Neuronal stem cell (in vitro differentiated cells): ENCODE measurements around the gene COL6A2.
A peak's percentile ranks its signal among the peaks of the same experiment; 100 is the strongest.
"Not testable (repeated sequence)": the region's sequence is repeated elsewhere in the genome, so short reads cannot be mapped to it uniquely, and the experiment has no call there.

ENCODE experiments used
- DNase-seq: peaks from one replicate; pipeline ENCODE4 v3.0.0-alpha.2; 2013; ENCODE audit warnings: low spot score
- H2AFZ ChIP-seq: one replicate; pipeline ENCODE4 v1.6.1; 2013; ENCODE audit warnings: mild to moderate bottlenecking, low read length, inconsistent platforms
- H2AK5ac ChIP-seq: 2 replicates; pipeline ENCODE4 v1.6.1; 2013; ENCODE audit warnings: low read depth, mild to moderate bottlenecking, inconsistent platforms, low read length, moderate library complexity, mixed read lengths
- H2BK120ac ChIP-seq: 2 replicates; pipeline ENCODE4 v1.6.1; 2013; ENCODE audit warnings: low read depth, mild to moderate bottlenecking, inconsistent platforms, low read length, moderate library complexity, mixed read lengths
- H2BK12ac ChIP-seq: one replicate; pipeline ENCODE4 v1.6.1; 2013; ENCODE audit warnings: low read length, inconsistent platforms
- H2BK15ac ChIP-seq: 2 replicates; pipeline ENCODE4 v1.6.1; 2013; ENCODE audit warnings: mild to moderate bottlenecking, low read length, inconsistent platforms, mixed read lengths
- H2BK5ac ChIP-seq: one replicate; pipeline ENCODE4 v1.6.1; 2013; ENCODE audit warnings: inconsistent platforms, mild to moderate bottlenecking, low read length, moderate library complexity
- H3K14ac ChIP-seq: one replicate; pipeline ENCODE4 v1.6.1; 2013; ENCODE audit warnings: low read length, inconsistent platforms
- H3K18ac ChIP-seq: 2 replicates; pipeline ENCODE4 v1.6.1; 2013; ENCODE audit warnings: low read length, inconsistent platforms
- H3K23ac ChIP-seq: 2 replicates; pipeline ENCODE4 v1.6.1; 2013; ENCODE audit warnings: low read depth, mild to moderate bottlenecking, mixed read lengths, low read length, inconsistent platforms; ENCODE audit not compliant: poor library complexity
- H3K27ac ChIP-seq: replicated peaks from 3 replicates; pipeline ENCODE4 v1.5.1; 2013; ENCODE audit warnings: low read length, inconsistent platforms
- H3K27me3 ChIP-seq, 3 experiments: 2 replicates each; pipeline ENCODE4 v1.6.1; 2013; ENCODE audit warnings: low read length in 3 of 3, mild to moderate bottlenecking in 2 of 3, inconsistent platforms in 1 of 3, low read depth in 1 of 3, mixed read lengths in 1 of 3, moderate library complexity in 1 of 3; ENCODE audit not compliant: control insufficient read depth in 3 of 3, insufficient read depth in 3 of 3
- H3K36me3 ChIP-seq, 2 donors: replicated peaks in 1 of 2; 2 replicates each; pipeline ENCODE4 v1.6.1; 2013; ENCODE audit warnings: low read length in 2 of 2; ENCODE audit not compliant: control insufficient read depth in 2 of 2, insufficient read depth in 2 of 2
- H3K4ac ChIP-seq: 2 replicates; pipeline ENCODE4 v1.6.1; 2013; ENCODE audit warnings: inconsistent platforms, mild to moderate bottlenecking, low read length, moderate library complexity
- H3K4me1 ChIP-seq, 2 donors: 1 replicate in 1 of 2; 2 replicates in 1 of 2; pipeline ENCODE4 v1.6.1; 2013; ENCODE audit warnings: low read length in 2 of 2, low read depth in 1 of 2; ENCODE audit not compliant: control insufficient read depth in 2 of 2, insufficient read depth in 1 of 2
- H3K4me2 ChIP-seq: one replicate; pipeline ENCODE4 v1.6.1; 2013; ENCODE audit warnings: mild to moderate bottlenecking, low read length, inconsistent platforms; ENCODE audit not compliant: insufficient read depth, poor library complexity, severe bottlenecking
- H3K4me3 ChIP-seq, 2 donors: 2 replicates each; pipeline ENCODE4 v1.5.1; 2013; ENCODE audit warnings: low read length in 2 of 2, mild to moderate bottlenecking in 2 of 2, inconsistent platforms in 1 of 2, moderate library complexity in 1 of 2
- H3K79me1 ChIP-seq: one replicate; pipeline ENCODE4 v1.6.1; 2013; ENCODE audit warnings: low read depth, mild to moderate bottlenecking, inconsistent platforms, low read length, moderate library complexity
- H3K9ac ChIP-seq: one replicate; pipeline ENCODE4 v1.6.1; 2013; ENCODE audit warnings: mild to moderate bottlenecking, low read depth, low read length, inconsistent platforms; ENCODE audit not compliant: poor library complexity
- H3K9me3 ChIP-seq, 2 donors: replicated peaks in 1 of 2; 2 replicates each; pipeline versions ENCODE3 to v1.6.1; 2013; ENCODE audit warnings: low read length in 2 of 2, mild to moderate bottlenecking in 2 of 2, inconsistent platforms in 1 of 2, low read depth in 1 of 2, mixed read lengths in 1 of 2, moderate library complexity in 1 of 2; ENCODE audit not compliant: control insufficient read depth in 2 of 2, insufficient read depth in 1 of 2
- H4K8ac ChIP-seq: one replicate; pipeline ENCODE4 v1.6.1; 2013; ENCODE audit warnings: low read depth, mild to moderate bottlenecking, inconsistent platforms, low read length, moderate library complexity
- H4K91ac ChIP-seq: one replicate; pipeline ENCODE4 v1.6.1; 2013; ENCODE audit warnings: low read length, low read depth, mild to moderate bottlenecking, inconsistent platforms; ENCODE audit not compliant: poor library complexity
- WGBS, 2 donors: extraction: QIAGEN DNeasy Blood & Tissue Kit; methylation state at CpG; one replicate each; pipeline ENCODE4 v1.1.7; 2013; ENCODE audit warnings: missing lambda C conversion rate in 2 of 2, mixed read lengths in 1 of 2; ENCODE audit not compliant: insufficient read length in 2 of 2, insufficient replicate concordance in 1 of 2; ENCODE audit errors: extremely low coverage in 2 of 2; 5-methylcytosine and 5-hydroxymethylcytosine counted together

The COL6A2 gene

GRCh38 chr21:46083791-46084561, 13.9 kb upstream of the COL6A2 start:
- peaks cover 0 to 2% of the 10 kb centered on the region in 2 donors for H3K36me3 ChIP-seq
- peak overlapping the region; percentile 60 for H2BK5ac ChIP-seq
- no peak for DNase-seq
- peaks cover 2% of the 10 kb centered on the region for H3K79me1 ChIP-seq
- no peak overlapping the region for H3K14ac ChIP-seq
- H2BK120ac ChIP-seq = peak overlapping the region; percentile 72
- H3K27me3 ChIP-seq = peaks cover 0 to 3% (median 0%) of the 10 kb centered on the region in 3 experiments
- H2BK12ac ChIP-seq = peak overlapping the region; percentile 84
- H3K9me3 ChIP-seq = peaks cover 0 to 3% of the 10 kb centered on the region in 2 donors
- H2AFZ ChIP-seq = peak overlapping the region; percentile 47
- no peak overlapping the region for H3K4me2 ChIP-seq
- peak overlapping the region; percentile 98 for H2AK5ac ChIP-seq
- peak overlapping the region; percentile 44 for H3K9ac ChIP-seq
- peak overlapping the region; percentile 25 for H3K23ac ChIP-seq
- peak overlapping the region; percentile 86 for H4K8ac ChIP-seq
- WGBS, 2 donors = no CpG with 5 or more reads among the region's 29 CpGs
- no peak overlapping the region for H3K4me3 ChIP-seq
- H3K27ac ChIP-seq = no peak overlapping the region
- H2BK15ac ChIP-seq = peak overlapping the region; percentile 94
- peak overlapping the region; percentile 46 for H3K4ac ChIP-seq
- peaks cover 0 to 6% of the 10 kb centered on the region in 2 donors for H3K4me1 ChIP-seq
- H4K91ac ChIP-seq = peak overlapping the region; percentile 30
- peak overlapping the region; percentile 90 for H3K18ac ChIP-seq

GRCh38 chr21:46084709-46085108, 13.2 kb upstream of the COL6A2 start:
- Histone ChIP-seq H4K91ac (no peak overlapping the region), H2BK120ac (no peak overlapping the region)
- no peak for DNase-seq

GRCh38 chr21:46085259-46085658, 12.7 kb upstream of the COL6A2 start:
- not testable (repeated sequence) for H3K27ac ChIP-seq, H3K27me3 ChIP-seq, H3K23ac ChIP-seq, H2BK15ac ChIP-seq, H4K91ac ChIP-seq, H2BK120ac ChIP-seq, H2AK5ac ChIP-seq, H2BK5ac ChIP-seq, H3K4me2 ChIP-seq, H3K9me3 ChIP-seq, H4K8ac ChIP-seq, H3K14ac ChIP-seq, H3K4me3 ChIP-seq, H3K18ac ChIP-seq, H3K79me1 ChIP-seq, DNase-seq, H3K36me3 ChIP-seq, H3K4ac ChIP-seq, H2AFZ ChIP-seq, H2BK12ac ChIP-seq, H3K4me1 ChIP-seq
- peak overlapping the region; percentile 44 for H3K9ac ChIP-seq
- WGBS, 2 donors = no CpG with 5 or more reads among the region's 5 CpGs

More at GRCh38 chr21:46084709-46085108, 13.2 kb upstream of the COL6A2 start:
- WGBS, 2 donors = no CpG with 5 or more reads among the region's 10 CpGs
- peaks cover 0 to under 1% (median 0%) of the 10 kb centered on the region in 3 experiments for H3K27me3 ChIP-seq
- peak overlapping the region; percentile 44 for H3K9ac ChIP-seq
- peaks cover 0 to under 1% of the 10 kb centered on the region in 2 donors for H3K9me3 ChIP-seq
- peaks cover 2% of the 10 kb centered on the region for H3K79me1 ChIP-seq
- H3K23ac ChIP-seq = no peak overlapping the region
- no peak overlapping the region for H3K4me2 ChIP-seq
- no peak overlapping the region for H2AFZ ChIP-seq
- no peak overlapping the region for H4K8ac ChIP-seq
- H3K18ac ChIP-seq = no peak overlapping the region
- no peak overlapping the region for H2BK15ac ChIP-seq
- peaks cover 0 to 3% of the 10 kb centered on the region in 2 donors for H3K4me1 ChIP-seq
- H3K27ac ChIP-seq = no peak overlapping the region
- H3K14ac ChIP-seq = no peak overlapping the region
- no peak overlapping the region for H3K4ac ChIP-seq
- H2AK5ac ChIP-seq = peak overlapping the region; percentile 70
- no peak overlapping the region for H2BK5ac ChIP-seq
- H3K36me3 ChIP-seq = no peaks in the 10 kb centered on the region
- no peak overlapping the region for H3K4me3 ChIP-seq
- no peak overlapping the region for H2BK12ac ChIP-seq

GRCh38 chr21:46087641-46088040, 10.3 kb upstream of the COL6A2 start:
- Histone ChIP-seq H4K91ac (no peak overlapping the region), H3K9ac (no peak overlapping the region), H3K9me3 (peaks cover 0 to 2% of the 10 kb centered on the region in 2 donors), H3K79me1 (peaks cover 5% of the 10 kb centered on the region), H2BK15ac (no peak overlapping the region), H3K4ac (no peak overlapping the region), H3K27me3 (no peaks in the 10 kb centered on the region), H3K4me1 (peaks cover 0 to 2% of the 10 kb centered on the region in 2 donors), H3K4me2 (no peak overlapping the region), H2BK120ac (no peak overlapping the region), H2BK5ac (no peak overlapping the region), H2BK12ac (no peak overlapping the region), H4K8ac (no peak overlapping the region), H3K36me3 (no peaks in the 10 kb centered on the region), H3K18ac (no peak overlapping the region), H3K4me3 (no peak overlapping the region), H2AK5ac (no peak overlapping the region), H3K27ac (no peak overlapping the region), H2AFZ (no peak overlapping the region), H3K14ac (no peak overlapping the region), H3K23ac (no peak overlapping the region)
- no peak for DNase-seq
- WGBS, 2 donors = no CpG with 5 or more reads among the region's 1 CpG
